ENCODE results near the gene DOCK4.

Gene DOCK4

GRCh38 chr7:112036071-112036470 is 170.1 kb downstream of the DOCK4 start:
- DNase-seq, result no peak

- DNase-seq, result no peak
Observed at GRCh38 chr7:112031689-112032088, 174.5 kb downstream of the DOCK4 start.

- DNase-seq, result no peak
Observed at GRCh38 chr7:112025556-112025955, 180.6 kb downstream of the DOCK4 start.

GRCh38 chr7:112023786-112024185 is 182.4 kb downstream of the DOCK4 start:
- no peak for DNase-seq

- DNase-seq, result no peak
Observed at GRCh38 chr7:112023282-112023681, 182.9 kb downstream of the DOCK4 start.

GRCh38 chr7:112022128-112022527 is 184.1 kb downstream of the DOCK4 start:
- DNase-seq, result no peak

- DNase-seq, result no peak
Observed at GRCh38 chr7:112021379-112022044, 184.7 kb downstream of the DOCK4 start.

- DNase-seq, result no peak
Observed at GRCh38 chr7:112020800-112021199, 185.4 kb downstream of the DOCK4 start.

GRCh38 chr7:112019932-112020331 is 186.3 kb downstream of the DOCK4 start:
- DNase-seq, result no peak

GRCh38 chr7:112018305-112019030 is 187.7 kb downstream of the DOCK4 start:
- DNase-seq, result no peak

GRCh38 chr7:112015146-112015545 is 191.1 kb downstream of the DOCK4 start:
- DNase-seq, result no peak

GRCh38 chr7:112014347-112014746 is 191.9 kb downstream of the DOCK4 start:
- DNase-seq, result no peak

GRCh38 chr7:112013274-112013673 is 192.9 kb downstream of the DOCK4 start:
- no peak for DNase-seq

- DNase-seq, result no peak
Observed at GRCh38 chr7:112012242-112012641, 194.0 kb downstream of the DOCK4 start.

- DNase-seq, result no peak
Observed at GRCh38 chr7:112010994-112011393, 195.2 kb downstream of the DOCK4 start.

- no peak for DNase-seq
Observed at GRCh38 chr7:112010109-112010508, 196.1 kb downstream of the DOCK4 start.

- no peak for DNase-seq
Observed at GRCh38 chr7:112009081-112009480, 197.1 kb downstream of the DOCK4 start.

GRCh38 chr7:112007185-112007584 is 199.0 kb downstream of the DOCK4 start:
- no peak for DNase-seq

GRCh38 chr7:112006071-112006470 is 200.1 kb downstream of the DOCK4 start:
- no peak for DNase-seq

GRCh38 chr7:112005205-112005775 is 200.9 kb downstream of the DOCK4 start:
- DNase-seq, result no peak

GRCh38 chr7:112001091-112001826 is 204.9 kb downstream of the DOCK4 start:
- DNase-seq, result no peak

- DNase-seq, result no peak
Observed at GRCh38 chr7:111998326-111998725, 207.9 kb downstream of the DOCK4 start.

- DNase-seq, result no peak
Observed at GRCh38 chr7:111997546-111997945, 208.7 kb downstream of the DOCK4 start.

- DNase-seq, result no peak
Observed at GRCh38 chr7:111992601-111993000, 213.6 kb downstream of the DOCK4 start.
